H1 (cell line): ENCODE data around the gene DAAM1. TPM values are rescaled to one million over a fixed set of nuclear protein-coding genes. Genes with fewer than 3 reads are reported as not detected.

Source experiments
- CTCF ChIA-PET: fragments of 300-600 bp; sonication (Branson Sonifier 250); formaldehyde crosslinking; loops from one replicate; lab custom pipeline; 2021; ENCODE audit not compliant: partially characterized antibody; lab: Charles Lee
- POLR2A ChIA-PET: fragments of 300-600 bp; sonication (Branson Sonifier 250); formaldehyde crosslinking; loops from one replicate; lab custom pipeline; 2021; ENCODE audit warnings: inconsistent platforms; ENCODE audit not compliant: partially characterized antibody; lab: Charles Lee
- DNase-seq, 2 experiments: peaks; one replicate each; pipeline versions ENCODE4 v3.0.0 to v3.0.0-alpha.2; 2010 to 2022; ENCODE audit warnings: low spot score in 2 of 2, low read depth in 1 of 2, mixed read lengths in 1 of 2
- FAIRE-seq: peaks from 2 replicates; lab custom pipeline; 2011; peaks lifted over from hg19 to GRCh38; lab: Jason Lieb, UNC
- H2AFZ ChIP-seq: 2 replicates; pipeline ENCODE4 v1.8.1; 2012; ENCODE audit warnings: low read length, inconsistent platforms
- H2AK5ac ChIP-seq: 2 replicates; pipeline ENCODE4 v1.6.1; 2013; ENCODE audit warnings: low read depth, low read length
- H2BK120ac ChIP-seq: replicated peaks from 2 replicates; pipeline ENCODE3; 2013; ENCODE audit warnings: low read depth, low read length, inconsistent platforms
- H2BK12ac ChIP-seq: 2 replicates; pipeline ENCODE4 v1.6.1; 2013; ENCODE audit warnings: low read depth, low read length
- H2BK15ac ChIP-seq: 2 replicates; pipeline ENCODE4 v1.6.1; 2013; ENCODE audit warnings: low read length
- H2BK20ac ChIP-seq: 2 replicates; pipeline ENCODE4 v1.6.1; 2013; ENCODE audit warnings: low read length
- H2BK5ac ChIP-seq: 2 replicates; pipeline ENCODE4 v1.6.1; 2013; ENCODE audit warnings: low read depth, low read length
- H3K14ac ChIP-seq: 2 replicates; pipeline ENCODE4 v1.6.1; 2013; ENCODE audit warnings: inconsistent platforms; ENCODE audit not compliant: insufficient read length
- H3K18ac ChIP-seq: 2 replicates; pipeline ENCODE4 v1.6.1; 2013; ENCODE audit warnings: low read length; ENCODE audit errors: extremely low read depth
- H3K23ac ChIP-seq: 2 replicates; pipeline ENCODE4 v1.6.1; 2013; ENCODE audit warnings: inconsistent platforms; ENCODE audit not compliant: insufficient read length
- H3K23me2 ChIP-seq: 2 replicates; pipeline ENCODE4 v1.6.1; 2013; ENCODE audit warnings: low read depth, low read length
- H3K27ac ChIP-seq: 2 replicates; pipeline ENCODE4 v1.6.1; 2011; ENCODE audit warnings: low read depth, low read length, inconsistent platforms
- H3K27me3 ChIP-seq, 4 experiments: replicated peaks in 1 of 4; 1 replicate in 1 of 4; 2 replicates in 3 of 4; pipeline versions ENCODE4 v1.6.1 to v1.8.1; 2011 to 2013; ENCODE audit warnings: low read length in 3 of 4, mild to moderate bottlenecking in 3 of 4, inconsistent platforms in 2 of 4, mixed read lengths in 2 of 4, moderate library complexity in 1 of 4; ENCODE audit not compliant: control insufficient read depth in 3 of 4, insufficient read depth in 3 of 4; ENCODE audit errors: extremely low read depth in 1 of 4
- H3K36me3 ChIP-seq, 4 experiments: 2 replicates each; pipeline versions ENCODE4 v1.6.1 to v1.8.1; 2011 to 2013; ENCODE audit warnings: mild to moderate bottlenecking in 4 of 4, low read length in 3 of 4, moderate library complexity in 2 of 4, control low read depth in 1 of 4, inconsistent platforms in 1 of 4; ENCODE audit not compliant: insufficient read depth in 4 of 4, control insufficient read depth in 2 of 4
- H3K4ac ChIP-seq: replicated peaks from 2 replicates; pipeline ENCODE3; 2013; ENCODE audit warnings: low read length, low read depth, mixed read lengths, inconsistent platforms; ENCODE audit not compliant: insufficient read length
- H3K4me1 ChIP-seq, 4 experiments: replicated peaks in 1 of 4; 1 replicate in 1 of 4; 2 replicates in 3 of 4; pipeline versions ENCODE4 v1.6.1 to v1.8.1; 2011 to 2013; ENCODE audit warnings: low read length in 3 of 4, inconsistent platforms in 2 of 4, mixed read lengths in 1 of 4; ENCODE audit not compliant: insufficient read depth in 4 of 4, control insufficient read depth in 3 of 4
- H3K4me2 ChIP-seq, 2 experiments: 2 replicates each; pipeline versions ENCODE4 v1.6.1 to v1.8.1; 2011 to 2013; ENCODE audit warnings: low read depth in 2 of 2, low read length in 2 of 2, control low read depth in 1 of 2, inconsistent platforms in 1 of 2, mild to moderate bottlenecking in 1 of 2; ENCODE audit not compliant: insufficient read depth in 1 of 2
- H3K4me3 ChIP-seq, 4 experiments: fragments of 200-600, 300-600 bp in 1 of 4; sonication (generic), shearing (Covaris generic), sonication (Bioruptor Twin) in 1 of 4; 2 replicates each; pipeline versions ENCODE4 v1.5.1 to v1.8.1; 2011 to 2016; ENCODE audit warnings: low read length in 4 of 4, low read depth in 3 of 4, control low read depth in 2 of 4, inconsistent platforms in 2 of 4, mild to moderate bottlenecking in 2 of 4, mixed read lengths in 1 of 4, moderate library complexity in 1 of 4; ENCODE audit not compliant: insufficient read depth in 2 of 4; ENCODE audit errors: extremely low read depth in 1 of 4
- H3K56ac ChIP-seq: replicated peaks from 2 replicates; pipeline ENCODE3; 2013; ENCODE audit warnings: low read depth, mild to moderate bottlenecking, mixed read lengths, low read length, inconsistent platforms; ENCODE audit not compliant: insufficient read length
- H3K79me1 ChIP-seq: 2 replicates; pipeline ENCODE4 v1.6.1; 2013; ENCODE audit warnings: low read depth, low read length, control low read depth
- H3K79me2 ChIP-seq, 2 experiments: 2 replicates each; pipeline versions ENCODE4 v1.6.1 to v1.8.1; 2012 to 2013; ENCODE audit warnings: low read length in 2 of 2, mild to moderate bottlenecking in 2 of 2, inconsistent platforms in 1 of 2; ENCODE audit not compliant: insufficient read depth in 2 of 2, control insufficient read depth in 1 of 2
- H3K9ac ChIP-seq, 4 experiments: replicated peaks in 1 of 4; 1 replicate in 1 of 4; 2 replicates in 3 of 4; pipeline versions ENCODE4 v1.6.1 to v1.8.1; 2011 to 2013; ENCODE audit warnings: low read depth in 3 of 4, low read length in 3 of 4, control low read depth in 2 of 4, mild to moderate bottlenecking in 2 of 4, moderate library complexity in 2 of 4, inconsistent platforms in 1 of 4; ENCODE audit errors: extremely low read depth in 1 of 4
- H3K9me3 ChIP-seq, 2 experiments: 2 replicates each; pipeline versions ENCODE4 v1.6.1 to v1.8.1; 2012 to 2013; ENCODE audit warnings: mild to moderate bottlenecking in 2 of 2, moderate library complexity in 2 of 2, control low read depth in 1 of 2, inconsistent platforms in 1 of 2, low read depth in 1 of 2, low read length in 1 of 2, mixed read lengths in 1 of 2; ENCODE audit not compliant: insufficient read depth in 2 of 2
- H4K20me1 ChIP-seq, 2 experiments: replicated peaks in 1 of 2; 2 replicates each; pipeline versions ENCODE3 to v1.8.1; 2011 to 2013; ENCODE audit warnings: inconsistent platforms in 2 of 2, low read length in 2 of 2, mild to moderate bottlenecking in 1 of 2; ENCODE audit not compliant: insufficient read depth in 2 of 2, control insufficient read depth in 1 of 2
- H4K5ac ChIP-seq: 2 replicates; pipeline ENCODE4 v1.6.1; 2013; ENCODE audit warnings: low read length, low read depth, mixed read lengths, inconsistent platforms; ENCODE audit not compliant: insufficient read length
- H4K8ac ChIP-seq: 2 replicates; pipeline ENCODE4 v1.8.0; 2013; ENCODE audit warnings: mild to moderate bottlenecking, moderate library complexity, low read length, inconsistent platforms; ENCODE audit not compliant: insufficient read depth; ENCODE audit errors: extremely low read depth
- H4K91ac ChIP-seq: replicated peaks from 2 replicates; pipeline ENCODE3; 2013; ENCODE audit warnings: low read length, mixed read lengths, inconsistent platforms; ENCODE audit not compliant: insufficient read length
- ASH2L ChIP-seq: fragments of 200-600, 300-600 bp; sonication (generic); IDR thresholded peaks from one replicate; pipeline ENCODE4 v1.7.1; 2017; ENCODE audit warnings: low read length
- WGBS, 2 experiments: shearing (Covaris generic) in 1 of 2; methylation state at CpG; one replicate each; pipeline versions ENCODE4 v1.1.6 to v1.1.7; 2013 to 2015; ENCODE audit warnings: low lambda C conversion rate in 2 of 2, mixed read lengths in 2 of 2, inconsistent platforms in 1 of 2, low coverage in 1 of 2, missing lambda C conversion rate in 1 of 2; ENCODE audit not compliant: insufficient replicate concordance in 2 of 2, insufficient coverage in 1 of 2, insufficient read length in 1 of 2; ENCODE audit errors: extremely low coverage in 1 of 2, missing lambda C conversion rate in 1 of 2; 5-methylcytosine and 5-hydroxymethylcytosine counted together
- polyA plus RNA-seq, 7 experiments: library from polyadenylated mRNA; depleted of rRNA in 3 of 7; stranded (reverse) in 5 of 7; unstranded in 2 of 7; fragments of >200 nt in 5 of 7; fragments of 200-250 nt in 2 of 7; gene quantifications; 1 replicate in 5 of 7; 2 replicates in 1 of 7; 4 replicates in 1 of 7; pipeline versions ENCODE4 v1.2.1 to v1.2.3, GENCODE V29; 2011 to 2013; ENCODE audit warnings: missing spikeins in 2 of 7, mixed read lengths in 2 of 7
- total RNA-seq: library from RNA; stranded (reverse); fragmentation: NEBNext Ultra II Directional; extraction: Animal tissue kit (Norgen Biotek cat#: 25700); gene quantifications from 2 replicates; pipeline ENCODE4 v1.2.1, GENCODE V29; 2021

DAAM1 gene
- total and polyA plus RNA-seq, 2 of the 8 experiments (the other 6 are each of a cell fraction or from before 2014, with no cell fraction given): 5.0 to 44.9 TPM

DNA sequence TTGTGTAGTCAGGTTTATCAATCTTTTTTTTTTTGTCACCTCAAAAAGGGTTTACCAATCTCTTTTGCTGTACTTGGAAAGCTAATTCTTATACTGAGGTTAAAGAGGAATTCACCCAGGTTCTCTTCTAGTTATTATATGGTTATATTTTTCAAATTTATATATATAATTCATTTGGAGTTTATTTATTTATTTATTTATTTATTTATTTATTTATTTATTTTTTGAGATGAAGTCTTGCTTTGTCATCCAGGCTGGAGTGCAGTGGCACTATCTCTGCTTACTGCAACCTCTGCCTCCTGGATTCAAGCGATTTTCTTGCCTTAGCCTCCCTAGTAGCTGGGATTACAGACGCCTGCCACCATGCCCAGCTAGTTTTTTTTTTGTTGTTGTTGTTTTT is 202.9 kb downstream of the DAAM1 start:
- Histone ChIP-seq H2AFZ (no peak overlapping the region), H2BK5ac (no peak overlapping the region), H3K27ac (no peak overlapping the region), H3K23me2 (no peaks in the 10 kb centered on the region), H3K4ac (no peak overlapping the region), H2BK12ac (no peak overlapping the region), H3K9ac (no peak overlapping the region), H3K9me3 (no peaks in the 10 kb centered on the region), H3K36me3 (no peaks in the 10 kb centered on the region), H3K18ac (no peak overlapping the region), H4K5ac (no peak overlapping the region), H4K20me1 (no peaks in the 10 kb centered on the region), H3K4me1 (peaks cover 0 to 3% (median 0%) of the 10 kb centered on the region in 4 experiments; a peak in 1 of 7 replicates), H3K27me3 (no peaks in the 10 kb centered on the region), H4K8ac (no peak overlapping the region), H3K79me1 (no peaks in the 10 kb centered on the region), H3K79me2 (no peaks in the 10 kb centered on the region), H3K14ac (no peak overlapping the region), H3K56ac (no peak overlapping the region), H2BK120ac (no peak overlapping the region), H2BK20ac (no peak overlapping the region), H3K23ac (no peak overlapping the region), H2BK15ac (no peak overlapping the region), H4K91ac (no peak overlapping the region), H3K4me3 (no peak overlapping the region), H3K4me2 (no peak overlapping the region), H2AK5ac (no peak overlapping the region)
- CTCF ChIA-PET: no interaction called here
- DNase-seq (no peak), FAIRE-seq (no peak)
- WGBS, 2 experiments: 86% methylated on average over 2 of the region's 2 CpGs; no CpG with 5 or more reads in 1 of the 2 experiments
- POLR2A ChIA-PET: no interaction called here
- TF ChIP-seq ASH2L: no peak
